PC-9 (cell line): ENCODE results near the gene DNAJC12.

Source experiments
- CTCF ChIP-seq: fragments of 200-600 bp; sonication (generic); conservative IDR thresholded peaks from 2 replicates; pipeline ENCODE4 v1.6.1; 2017; ENCODE audit warnings: mixed run types, antibody characterized with exemption, mild to moderate bottlenecking, moderate library complexity
- EZH2 ChIP-seq: fragments of 200-600 bp; sonication (generic); IDR thresholded peaks from 2 replicates; pipeline ENCODE4 v1.8.0; 2017; ENCODE audit warnings: antibody characterized with exemption, low read depth

GRCh38 chr10:67836488-67836887 is 1.5 kb downstream of the DNAJC12 start:
- no peak for TF ChIP-seq CTCF
- TF ChIP-seq EZH2, result no peak
